Measurements from ENCODE around the gene IGSF21. TPM values are rescaled to one million over a fixed set of nuclear protein-coding genes. Genes with fewer than 3 reads are reported as not detected.

The IGSF21 gene
- total RNA-seq, 4 donors from 2014 or later, result 0.11 to 2.6 (median 0.69) TPM

DNA sequence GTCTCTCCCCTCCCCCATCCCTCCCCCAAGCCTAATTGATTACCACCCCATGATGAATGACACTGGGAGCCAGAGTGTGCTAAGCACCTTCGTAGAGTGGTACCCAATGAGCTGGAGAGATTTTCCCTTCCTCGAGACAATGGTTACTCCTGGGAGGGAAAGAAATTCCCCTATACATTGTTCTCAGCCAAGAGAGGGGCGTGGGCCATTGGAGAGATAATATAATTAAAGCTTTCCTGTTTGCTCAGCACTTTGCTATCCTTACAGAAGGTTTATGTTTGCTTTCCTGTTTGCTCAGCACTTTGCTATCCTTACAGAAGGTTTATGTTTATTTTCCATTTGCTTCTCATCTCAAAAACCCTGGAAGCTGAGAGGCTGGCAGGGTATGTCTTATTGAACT, 247.0 kb downstream of the IGSF21 start:
- H3K27ac ChIP-seq, result no peak overlapping the region
- no peak for DNase-seq
- no peaks in the 10 kb centered on the region for H3K27me3 ChIP-seq
- no peaks in the 10 kb centered on the region for H3K4me1 ChIP-seq
- intact Hi-C loops (cut with DNase I), result no loop called here
- H3K36me3 ChIP-seq, result no peaks in the 10 kb centered on the region
- no peak for TF ChIP-seq POLR2A (IDR thresholded peaks at IDR 0.05)
- TF ChIP-seq, protein P1, sequence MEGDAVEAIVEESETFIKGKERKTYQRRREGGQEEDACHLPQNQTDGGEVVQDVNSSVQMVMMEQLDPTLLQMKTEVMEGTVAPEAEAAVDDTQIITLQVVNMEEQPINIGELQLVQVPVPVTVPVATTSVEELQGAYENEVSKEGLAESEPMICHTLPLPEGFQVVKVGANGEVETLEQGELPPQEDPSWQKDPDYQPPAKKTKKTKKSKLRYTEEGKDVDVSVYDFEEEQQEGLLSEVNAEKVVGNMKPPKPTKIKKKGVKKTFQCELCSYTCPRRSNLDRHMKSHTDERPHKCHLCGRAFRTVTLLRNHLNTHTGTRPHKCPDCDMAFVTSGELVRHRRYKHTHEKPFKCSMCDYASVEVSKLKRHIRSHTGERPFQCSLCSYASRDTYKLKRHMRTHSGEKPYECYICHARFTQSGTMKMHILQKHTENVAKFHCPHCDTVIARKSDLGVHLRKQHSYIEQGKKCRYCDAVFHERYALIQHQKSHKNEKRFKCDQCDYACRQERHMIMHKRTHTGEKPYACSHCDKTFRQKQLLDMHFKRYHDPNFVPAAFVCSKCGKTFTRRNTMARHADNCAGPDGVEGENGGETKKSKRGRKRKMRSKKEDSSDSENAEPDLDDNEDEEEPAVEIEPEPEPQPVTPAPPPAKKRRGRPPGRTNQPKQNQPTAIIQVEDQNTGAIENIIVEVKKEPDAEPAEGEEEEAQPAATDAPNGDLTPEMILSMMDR (IDR thresholded peaks at IDR 0.05), result no peak
- WGBS, 2 donors, result 16 to 20% methylated on average over 3 of the region's 3 CpGs
- no peak overlapping the region for H3K4me3 ChIP-seq (replicated peaks in 1 of 3)
- no peaks in the 10 kb centered on the region for H3K9me3 ChIP-seq

DNA sequence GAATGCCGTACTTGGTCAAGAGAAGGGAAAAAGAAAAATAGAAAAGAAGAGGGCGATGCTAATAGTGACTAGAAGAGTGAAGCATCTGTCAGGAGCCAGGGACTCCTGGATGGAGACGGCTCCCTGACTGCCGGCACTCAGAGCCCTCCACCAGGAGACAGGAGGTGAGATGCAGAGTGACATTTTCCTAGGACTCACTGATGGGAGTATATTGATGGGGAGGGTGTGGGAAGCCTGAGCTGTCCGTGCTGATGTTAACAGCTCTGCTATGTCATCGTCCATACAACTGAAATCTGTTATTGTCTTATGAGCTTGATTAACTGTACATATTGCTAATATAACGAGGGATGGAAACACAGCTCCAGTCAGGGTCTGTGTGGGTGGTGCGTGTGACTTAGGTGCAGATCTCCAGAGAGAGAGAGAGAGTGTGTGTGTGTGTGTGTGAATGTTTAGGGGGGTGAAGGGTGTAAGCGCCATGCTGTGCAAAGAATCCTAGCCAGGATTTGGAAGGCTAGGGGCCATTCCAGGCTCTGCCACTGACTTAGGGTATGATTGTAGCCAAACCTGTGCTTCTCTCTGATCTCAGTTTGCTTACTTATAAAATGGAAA, 250.1 kb downstream of the IGSF21 start:
- TF ChIP-seq, protein P1 (IDR thresholded peaks at IDR 0.05), result no peak
- no peak for TF ChIP-seq POLR2A (IDR thresholded peaks at IDR 0.05)
- 53 to 65% methylated on average over 9 of the region's 9 CpGs for WGBS, 2 donors
- DNase-seq, result no peak
- Histone ChIP-seq H3K4me3 (replicated peaks in 1 of 3) (no peak overlapping the region), H3K9me3 (no peaks in the 10 kb centered on the region), H3K27me3 (no peaks in the 10 kb centered on the region), H3K36me3 (no peaks in the 10 kb centered on the region), H3K4me1 (no peaks in the 10 kb centered on the region), H3K27ac (no peak overlapping the region)
- intact Hi-C loops (cut with DNase I), result no loop called here

DNA sequence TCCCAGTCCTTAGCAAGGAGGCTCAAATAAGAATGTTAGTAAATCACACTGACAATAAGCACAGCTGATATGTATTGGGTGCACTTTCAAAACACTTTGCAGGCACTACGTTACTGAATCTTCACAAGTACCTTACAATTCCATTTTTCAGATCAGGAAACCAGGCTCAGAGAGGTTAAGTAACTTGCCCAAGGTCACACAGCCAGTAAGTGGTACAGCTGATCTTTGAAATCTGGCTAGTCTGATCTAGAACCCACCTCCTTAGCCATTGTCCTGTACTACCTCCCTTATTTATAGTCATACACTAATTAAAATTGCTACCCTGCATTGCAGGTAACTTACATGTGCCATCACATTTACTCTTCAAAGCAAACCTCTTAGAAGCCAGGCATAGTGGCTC, 251.0 kb downstream of the IGSF21 start:
- Histone ChIP-seq H3K9me3 (no peaks in the 10 kb centered on the region), H3K36me3 (no peaks in the 10 kb centered on the region), H3K4me3 (replicated peaks in 1 of 3) (no peak overlapping the region), H3K27ac (no peak overlapping the region), H3K4me1 (no peaks in the 10 kb centered on the region), H3K27me3 (no peaks in the 10 kb centered on the region)
- 40 to 63% methylated on average over 1 of the region's 1 CpG for WGBS, 2 donors
- intact Hi-C loops (cut with DNase I), result no loop called here
- TF ChIP-seq, protein P1 (IDR thresholded peaks at IDR 0.05), result no peak
- TF ChIP-seq POLR2A (IDR thresholded peaks at IDR 0.05), result no peak
- no peak for DNase-seq

DNA sequence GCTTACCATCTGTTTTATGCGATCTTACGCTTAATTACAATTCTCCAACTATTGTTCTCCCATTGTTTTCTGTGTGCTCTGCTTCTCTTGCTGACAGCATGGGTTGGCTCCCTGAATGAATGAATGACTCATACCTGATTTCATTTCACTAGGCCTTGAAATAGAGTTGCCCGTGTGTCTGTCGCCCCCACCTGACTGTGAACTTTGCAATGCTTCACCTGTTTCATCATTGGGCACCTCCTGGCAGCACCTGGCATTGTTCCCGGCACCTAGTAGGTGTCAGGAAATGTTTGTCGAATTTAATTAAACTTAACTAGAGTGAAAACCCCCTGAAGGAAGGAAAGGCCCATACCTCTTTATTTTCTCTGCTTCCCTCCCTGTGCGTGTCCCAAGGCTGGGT, 252.7 kb downstream of the IGSF21 start:
- H3K27ac ChIP-seq, result no peak overlapping the region
- intact Hi-C loops (cut with DNase I), result no loop called here
- no peak for DNase-seq
- H3K27me3 ChIP-seq, result no peaks in the 10 kb centered on the region
- TF ChIP-seq, protein P1 (IDR thresholded peaks at IDR 0.05), result no peak
- no peak for TF ChIP-seq POLR2A (IDR thresholded peaks at IDR 0.05)
- H3K9me3 ChIP-seq, result no peaks in the 10 kb centered on the region
- 83 to 84% methylated on average over 7 of the region's 7 CpGs for WGBS, 2 donors
- H3K36me3 ChIP-seq, result no peaks in the 10 kb centered on the region
- no peak overlapping the region for H3K4me3 ChIP-seq (replicated peaks in 1 of 3)
- no peaks in the 10 kb centered on the region for H3K4me1 ChIP-seq

DNA sequence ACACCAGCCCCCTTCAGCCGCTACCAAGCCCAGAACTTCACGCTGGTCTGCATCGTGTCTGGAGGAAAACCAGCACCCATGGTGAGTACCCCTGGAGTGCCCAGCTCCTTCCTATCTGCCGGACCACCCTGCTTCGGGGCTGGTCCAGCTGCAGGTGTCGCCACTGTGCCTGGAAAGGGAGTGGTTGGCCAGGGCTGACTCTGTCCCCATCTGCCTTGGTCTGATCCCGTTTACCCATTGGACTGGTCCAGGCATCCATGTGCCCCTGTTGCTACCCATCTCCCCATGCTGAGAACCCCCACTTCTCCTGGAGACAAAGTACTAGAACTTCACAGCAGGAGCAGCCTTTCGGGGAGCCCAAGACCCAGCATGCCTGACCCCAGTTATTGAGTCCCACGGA, 254.6 kb downstream of the IGSF21 start:
- TF ChIP-seq, protein P1 (IDR thresholded peaks at IDR 0.05), result no peak
- TF ChIP-seq POLR2A (IDR thresholded peaks at IDR 0.05), result no peak
- H3K9me3 ChIP-seq, result no peaks in the 10 kb centered on the region
- intact Hi-C loops (cut with DNase I), result no loop called here
- no peaks in the 10 kb centered on the region for H3K27me3 ChIP-seq
- no peak overlapping the region for H3K27ac ChIP-seq
- H3K4me3 ChIP-seq (replicated peaks in 1 of 3), result no peak overlapping the region
- WGBS, 2 donors, result 66 to 71% methylated on average over 9 of the region's 9 CpGs
- H3K36me3 ChIP-seq, result no peaks in the 10 kb centered on the region
- H3K4me1 ChIP-seq, result no peaks in the 10 kb centered on the region
- DNase-seq, result no peak

All from thyroid gland (tissue), 4 donors.